Panc1 (cell line): ENCODE results near the gene EXT2.

ENCODE experiments used
- SIN3A ChIP-seq: IDR thresholded peaks from 2 replicates; pipeline ENCODE4 v1.6.1; 2012; ENCODE audit warnings: low read depth, mild to moderate bottlenecking, low read length, moderate library complexity, borderline replicate concordance; ENCODE audit not compliant: insufficient read depth
- TCF7L2 ChIP-seq: IDR thresholded peaks from 2 replicates; pipeline ENCODE4 v1.6.1; 2011; ENCODE audit warnings: mild to moderate bottlenecking, low read depth, low read length, inconsistent platforms
- TF ChIP-seq, protein P1 (sequence below): fragments of 450-650 bp; IDR thresholded peaks from 2 replicates; pipeline ENCODE4 v1.5.1; 2017; ENCODE audit warnings: mild to moderate bottlenecking

DNA sequence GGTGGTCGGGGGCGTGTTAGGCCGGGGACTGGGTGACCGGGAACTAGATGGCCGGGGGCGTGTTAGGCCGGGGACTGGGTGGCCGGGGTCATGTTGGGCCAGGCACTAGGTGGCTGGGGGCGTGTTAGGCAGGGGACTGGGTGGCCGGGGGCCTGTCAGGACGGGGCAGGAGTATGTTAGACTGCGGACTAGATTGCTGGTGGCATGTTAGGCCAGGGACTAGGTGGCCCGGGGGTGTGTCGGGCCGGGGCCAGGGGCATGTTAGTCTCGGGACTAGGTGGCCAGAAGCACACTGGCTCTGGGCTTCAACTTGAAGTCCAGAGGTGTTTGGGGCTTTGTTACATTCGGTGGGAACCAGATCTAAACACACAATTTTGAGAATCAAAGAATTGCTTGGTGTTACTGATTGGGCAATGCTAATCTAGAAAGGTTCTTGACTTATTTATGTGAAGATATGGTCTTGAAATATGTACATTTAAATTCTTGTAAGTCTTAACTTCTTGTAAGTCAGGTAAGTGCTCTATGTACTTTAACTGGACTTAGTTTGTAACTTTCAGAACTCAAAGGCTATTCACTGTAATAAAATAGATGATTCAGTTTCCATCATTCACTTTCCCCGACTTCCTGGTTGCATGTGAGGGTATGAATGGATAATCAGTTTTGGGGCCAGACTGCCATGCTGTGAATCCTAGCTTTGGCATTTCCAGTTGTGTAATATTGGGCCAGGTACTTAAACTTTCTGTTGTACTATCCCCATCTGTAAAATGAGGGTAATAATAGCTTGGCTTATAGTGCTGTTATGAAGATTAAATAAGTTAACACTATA, 1.1 kb downstream of the EXT2 start:
- TF ChIP-seq, protein P1, sequence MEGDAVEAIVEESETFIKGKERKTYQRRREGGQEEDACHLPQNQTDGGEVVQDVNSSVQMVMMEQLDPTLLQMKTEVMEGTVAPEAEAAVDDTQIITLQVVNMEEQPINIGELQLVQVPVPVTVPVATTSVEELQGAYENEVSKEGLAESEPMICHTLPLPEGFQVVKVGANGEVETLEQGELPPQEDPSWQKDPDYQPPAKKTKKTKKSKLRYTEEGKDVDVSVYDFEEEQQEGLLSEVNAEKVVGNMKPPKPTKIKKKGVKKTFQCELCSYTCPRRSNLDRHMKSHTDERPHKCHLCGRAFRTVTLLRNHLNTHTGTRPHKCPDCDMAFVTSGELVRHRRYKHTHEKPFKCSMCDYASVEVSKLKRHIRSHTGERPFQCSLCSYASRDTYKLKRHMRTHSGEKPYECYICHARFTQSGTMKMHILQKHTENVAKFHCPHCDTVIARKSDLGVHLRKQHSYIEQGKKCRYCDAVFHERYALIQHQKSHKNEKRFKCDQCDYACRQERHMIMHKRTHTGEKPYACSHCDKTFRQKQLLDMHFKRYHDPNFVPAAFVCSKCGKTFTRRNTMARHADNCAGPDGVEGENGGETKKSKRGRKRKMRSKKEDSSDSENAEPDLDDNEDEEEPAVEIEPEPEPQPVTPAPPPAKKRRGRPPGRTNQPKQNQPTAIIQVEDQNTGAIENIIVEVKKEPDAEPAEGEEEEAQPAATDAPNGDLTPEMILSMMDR = no peak
- TF ChIP-seq TCF7L2 (no peak), SIN3A (no peak)
